ENCODE measurements around the gene AK2. TPM values are rescaled to one million over a fixed set of nuclear protein-coding genes. Genes with fewer than 3 reads are reported as not detected.

Gene AK2
- total and polyA plus RNA-seq, 4 donors, result 34.2 to 181 (median 115) TPM

- Histone ChIP-seq H3K4me1 (ENCODE audit: control insufficient read depth in 4 of 4, insufficient read depth in 4 of 4, low read length in 3 of 4) (peaks cover 0 to 2% (median 0%) of the 10 kb centered on the region in 4 donors), H3K27ac (ENCODE audit: low read depth in 1 of 2, low read length in 2 of 2) (no peak overlapping the region), H3K9me3 (ENCODE audit: control insufficient read depth in 4 of 4, low read length in 3 of 4) (no peaks in the 10 kb centered on the region), H3K9ac (ENCODE audit: low read depth in 1 of 2, low read length in 2 of 2) (no peak overlapping the region), H3K27me3 (ENCODE audit: control insufficient read depth in 4 of 4, insufficient read depth in 4 of 4, low read length in 3 of 4) (no peaks in the 10 kb centered on the region), H3K4me3 (ENCODE audit: low read depth in 1 of 3, low read length in 3 of 3) (no peak overlapping the region), H3K36me3 (ENCODE audit: control insufficient read depth in 4 of 4, insufficient read depth in 3 of 4, low read depth in 1 of 4, low read length in 3 of 4) (no peaks in the 10 kb centered on the region)
- TF ChIP-seq RXRA (IDR thresholded peaks at IDR 0.05) (no peak), EGR1 (IDR thresholded peaks at IDR 0.05; ENCODE audit: low read depth in 2 of 2) (no peak), CTCF (IDR thresholded peaks at IDR 0.05; ENCODE audit: low read depth, low read length, missing input control) (no peak), TAF1 (conservative IDR thresholded peaks at IDR 0.05) (no peak), FOXA1 (IDR thresholded peaks at IDR 0.05) (no peak), ATF3 (IDR thresholded peaks at IDR 0.05) (no peak), RAD21 (IDR thresholded peaks at IDR 0.05) (no peak), NR2F2 (IDR thresholded peaks at IDR 0.05) (no peak), MAX (IDR thresholded peaks at IDR 0.05) (no peak), HNF4A (conservative IDR thresholded peaks at IDR 0.05) (no peak), YY1 (IDR thresholded peaks at IDR 0.05) (no peak), FOXA2 (IDR thresholded peaks at IDR 0.05) (no peak), REST (IDR thresholded peaks at IDR 0.05) (no peak), HNF4G (IDR thresholded peaks at IDR 0.05) (no peak), JUND (IDR thresholded peaks at IDR 0.05) (no peak), GABPA (IDR thresholded peaks at IDR 0.05 in 1 of 2, conservative IDR thresholded peaks at IDR 0.05 in 1 of 2) (no peak), SP1 (IDR thresholded peaks at IDR 0.05) (no peak)
- TF ChIP-seq, protein P1, sequence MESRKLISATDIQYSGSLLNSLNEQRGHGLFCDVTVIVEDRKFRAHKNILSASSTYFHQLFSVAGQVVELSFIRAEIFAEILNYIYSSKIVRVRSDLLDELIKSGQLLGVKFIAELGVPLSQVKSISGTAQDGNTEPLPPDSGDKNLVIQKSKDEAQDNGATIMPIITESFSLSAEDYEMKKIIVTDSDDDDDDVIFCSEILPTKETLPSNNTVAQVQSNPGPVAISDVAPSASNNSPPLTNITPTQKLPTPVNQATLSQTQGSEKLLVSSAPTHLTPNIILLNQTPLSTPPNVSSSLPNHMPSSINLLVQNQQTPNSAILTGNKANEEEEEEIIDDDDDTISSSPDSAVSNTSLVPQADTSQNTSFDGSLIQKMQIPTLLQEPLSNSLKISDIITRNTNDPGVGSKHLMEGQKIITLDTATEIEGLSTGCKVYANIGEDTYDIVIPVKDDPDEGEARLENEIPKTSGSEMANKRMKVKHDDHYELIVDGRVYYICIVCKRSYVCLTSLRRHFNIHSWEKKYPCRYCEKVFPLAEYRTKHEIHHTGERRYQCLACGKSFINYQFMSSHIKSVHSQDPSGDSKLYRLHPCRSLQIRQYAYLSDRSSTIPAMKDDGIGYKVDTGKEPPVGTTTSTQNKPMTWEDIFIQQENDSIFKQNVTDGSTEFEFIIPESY (IDR thresholded peaks at IDR 0.05), result no peak
- WGBS, result 77% methylated on average over 3 of the region's 3 CpGs
- DNase-seq (ENCODE audit: low spot score), result no peak
Observed at GRCh38 chr1:32983020-32983419, 53.7 kb downstream of the AK2 start.
